ENCODE data around the gene RNF31. TPM values are rescaled to one million over a fixed set of nuclear protein-coding genes. Genes with fewer than 3 reads are reported as not detected.

The RNF31 gene
- total RNA-seq, 4 donors from 2014 or later = 56.7 to 258 (median 71.2) TPM

DNA sequence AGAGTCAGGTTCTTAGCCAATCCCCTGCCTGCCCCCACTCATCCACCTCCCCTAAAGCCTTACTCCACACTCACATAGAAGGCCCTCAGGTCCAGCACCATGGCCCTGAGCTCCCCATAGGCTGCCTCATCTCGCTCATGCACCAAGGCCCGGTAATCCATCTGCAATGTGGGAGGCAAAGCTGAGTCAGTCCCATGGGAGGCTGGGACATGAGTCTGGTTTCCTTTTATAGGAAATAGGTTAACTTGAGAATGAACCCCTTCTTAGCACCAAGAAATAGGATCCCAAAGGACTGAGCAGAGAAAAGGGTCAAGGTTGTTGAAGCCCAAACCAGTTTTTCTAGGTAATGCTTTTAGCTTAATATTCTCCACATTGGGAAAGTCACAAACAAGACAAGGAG is 3.8 kb upstream of the RNF31 start:
- Histone ChIP-seq H3K4me1 (peaks cover 24 to 68% (median 45%) of the 10 kb centered on the region in 4 donors), H3K9me3 (no peaks in the 10 kb centered on the region), H3K27ac (no peak overlapping the region), H3K27me3 (no peaks in the 10 kb centered on the region), H3K4me3 (no peak overlapping the region), H3K36me3 (peaks cover 0 to 10% (median under 1%) of the 10 kb centered on the region in 4 donors)
- WGBS, 2 donors (ENCODE audit: low coverage in 1 of 2) = 78% methylated on average over 2 of the region's 2 CpGs; no CpG with 5 or more reads in 1 of the 2 donors
- in situ Hi-C loops (cut with MboI; ENCODE audit: low pct_ligation_motif_present in 1 of 4, low pct_unique_long_range_greater_than_20kb in 1 of 4, low sequenced_read_pairs in 3 of 4) = no loop called here
- no peak for TF ChIP-seq POLR2AphosphoS5 (IDR thresholded peaks at IDR 0.05)
- TF ChIP-seq POLR2A (IDR thresholded peaks at IDR 0.05) = no peak
- TF ChIP-seq, protein P1, sequence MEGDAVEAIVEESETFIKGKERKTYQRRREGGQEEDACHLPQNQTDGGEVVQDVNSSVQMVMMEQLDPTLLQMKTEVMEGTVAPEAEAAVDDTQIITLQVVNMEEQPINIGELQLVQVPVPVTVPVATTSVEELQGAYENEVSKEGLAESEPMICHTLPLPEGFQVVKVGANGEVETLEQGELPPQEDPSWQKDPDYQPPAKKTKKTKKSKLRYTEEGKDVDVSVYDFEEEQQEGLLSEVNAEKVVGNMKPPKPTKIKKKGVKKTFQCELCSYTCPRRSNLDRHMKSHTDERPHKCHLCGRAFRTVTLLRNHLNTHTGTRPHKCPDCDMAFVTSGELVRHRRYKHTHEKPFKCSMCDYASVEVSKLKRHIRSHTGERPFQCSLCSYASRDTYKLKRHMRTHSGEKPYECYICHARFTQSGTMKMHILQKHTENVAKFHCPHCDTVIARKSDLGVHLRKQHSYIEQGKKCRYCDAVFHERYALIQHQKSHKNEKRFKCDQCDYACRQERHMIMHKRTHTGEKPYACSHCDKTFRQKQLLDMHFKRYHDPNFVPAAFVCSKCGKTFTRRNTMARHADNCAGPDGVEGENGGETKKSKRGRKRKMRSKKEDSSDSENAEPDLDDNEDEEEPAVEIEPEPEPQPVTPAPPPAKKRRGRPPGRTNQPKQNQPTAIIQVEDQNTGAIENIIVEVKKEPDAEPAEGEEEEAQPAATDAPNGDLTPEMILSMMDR (IDR thresholded peaks at IDR 0.05) = no peak
- no peak for TF ChIP-seq EP300 (IDR thresholded peaks at IDR 0.05; ENCODE audit: low read depth)
- DNase-seq = no peak
- intact Hi-C loops (cut with DNase I; ENCODE audit: low total_unique reads) = no loop called here

DNA sequence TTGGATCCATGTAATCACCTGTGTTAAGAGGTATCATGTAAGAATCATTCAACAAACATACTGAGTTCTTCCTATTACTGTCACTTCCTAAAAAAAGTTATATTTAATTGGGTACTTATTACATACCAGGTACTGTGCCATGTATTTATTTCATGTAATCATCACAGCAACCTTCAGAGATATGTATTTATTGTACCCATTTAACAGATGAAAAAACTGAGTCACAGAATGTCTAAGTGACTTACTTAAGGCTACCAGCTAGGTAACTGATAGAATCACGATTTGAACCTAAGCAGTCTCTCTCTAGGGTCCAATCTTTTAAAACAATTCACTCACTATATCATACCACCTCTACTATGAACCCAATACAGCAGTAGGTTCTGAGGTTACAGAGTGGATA is 2.8 kb upstream of the RNF31 start:
- 83 to 97% methylated on average over 1 of the region's 1 CpG for WGBS, 2 donors (ENCODE audit: low coverage in 1 of 2)
- TF ChIP-seq, protein P1 (IDR thresholded peaks at IDR 0.05) = no peak
- no peak for TF ChIP-seq EP300 (IDR thresholded peaks at IDR 0.05; ENCODE audit: low read depth)
- no peak for TF ChIP-seq POLR2A (IDR thresholded peaks at IDR 0.05)
- no peak for TF ChIP-seq POLR2AphosphoS5 (IDR thresholded peaks at IDR 0.05)
- H3K9me3 ChIP-seq = no peaks in the 10 kb centered on the region
- peaks cover 0 to 4% (median 1%) of the 10 kb centered on the region in 4 donors for H3K36me3 ChIP-seq
- in situ Hi-C loops (cut with MboI; ENCODE audit: low pct_ligation_motif_present in 1 of 4, low pct_unique_long_range_greater_than_20kb in 1 of 4, low sequenced_read_pairs in 3 of 4) (no loop called here), intact Hi-C loops (cut with DNase I; ENCODE audit: low total_unique reads) (no loop called here)
- no peak for DNase-seq
- peaks cover 23 to 67% (median 46%) of the 10 kb centered on the region in 4 donors for H3K4me1 ChIP-seq
- no peak overlapping the region for H3K4me3 ChIP-seq
- peak overlapping the region in 1 of 4 donors; percentile 99 for H3K27ac ChIP-seq
- H3K27me3 ChIP-seq = no peaks in the 10 kb centered on the region

DNA sequence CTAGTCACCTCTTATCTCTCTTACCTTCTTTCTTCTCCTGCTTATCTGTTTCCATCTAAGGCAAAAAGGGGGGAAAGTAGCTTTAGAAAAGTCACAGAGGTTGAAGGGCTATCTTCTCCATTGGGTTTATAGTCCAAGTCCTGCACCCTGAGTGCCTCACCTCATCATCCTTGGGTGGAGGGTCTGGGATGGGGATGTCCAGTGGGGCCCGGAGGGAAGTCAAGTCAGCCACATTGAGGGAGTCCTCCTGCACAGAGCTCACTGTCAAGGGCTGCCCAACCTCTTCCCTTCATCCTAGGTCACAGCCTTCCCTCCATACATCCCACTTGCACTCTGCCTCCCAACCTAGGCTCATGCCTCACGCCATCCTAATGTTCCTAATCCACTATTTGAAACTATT is 2.1 kb upstream of the RNF31 start:
- WGBS, 2 donors (ENCODE audit: low coverage in 1 of 2) = 71 to 91% methylated on average over 2 of the region's 2 CpGs
- in situ Hi-C loops (cut with MboI; ENCODE audit: low pct_ligation_motif_present in 1 of 4, low pct_unique_long_range_greater_than_20kb in 1 of 4, low sequenced_read_pairs in 3 of 4) (no loop called here), intact Hi-C loops (cut with DNase I; ENCODE audit: low total_unique reads) (no loop called here)
- Histone ChIP-seq H3K4me3 (peak overlapping the region in 1 of 4 donors; percentile 73), H3K4me1 (peaks cover 16 to 59% (median 39%) of the 10 kb centered on the region in 4 donors), H3K27me3 (no peaks in the 10 kb centered on the region), H3K36me3 (peaks cover 0 to 4% (median 2%) of the 10 kb centered on the region in 4 donors), H3K9me3 (no peaks in the 10 kb centered on the region), H3K27ac (peak overlapping the region; percentile 94 to 99 (median 97))
- no peak for DNase-seq
- TF ChIP-seq, protein P1 (IDR thresholded peaks at IDR 0.05) = no peak
- TF ChIP-seq POLR2A (IDR thresholded peaks at IDR 0.05) = no peak
- no peak for TF ChIP-seq POLR2AphosphoS5 (IDR thresholded peaks at IDR 0.05)
- no peak for TF ChIP-seq EP300 (IDR thresholded peaks at IDR 0.05; ENCODE audit: low read depth)

DNA sequence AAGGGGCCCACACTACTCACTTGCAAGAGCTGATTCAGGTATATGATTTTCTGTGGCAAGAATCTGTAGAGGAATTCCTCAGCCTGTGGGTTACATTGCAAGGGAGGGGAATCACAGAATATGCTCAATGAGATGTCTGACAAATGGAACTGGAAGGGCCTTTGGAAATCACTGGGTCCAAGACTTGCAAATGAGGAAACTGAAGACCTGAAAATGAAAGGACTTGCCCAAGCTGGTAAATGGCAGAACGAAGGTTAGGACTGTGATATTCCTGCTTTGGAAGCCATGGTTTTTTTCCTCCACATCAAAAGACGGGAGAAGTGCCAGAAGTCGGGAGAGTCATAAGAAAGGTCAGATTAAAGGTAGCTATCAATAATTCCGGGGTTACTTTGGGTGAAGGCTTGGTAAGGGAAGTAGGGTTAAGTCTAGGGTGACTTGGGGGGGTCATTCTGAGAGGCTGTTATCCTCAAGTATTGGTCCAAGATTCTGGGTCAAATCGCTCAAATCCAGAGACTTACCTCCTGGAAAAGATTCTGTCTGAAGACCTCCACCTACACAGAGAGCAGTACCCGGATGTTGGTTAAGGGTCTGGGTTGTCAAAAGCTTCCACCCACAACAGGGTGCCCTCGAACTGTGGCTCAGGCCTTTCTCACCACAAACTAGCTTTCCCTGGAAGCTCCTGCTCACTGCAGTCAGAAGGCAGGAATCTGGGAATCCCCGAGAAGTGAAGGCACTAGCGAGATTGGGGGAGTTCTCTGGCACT is 1.4 kb upstream of the RNF31 start:
- Histone ChIP-seq H3K4me3 (peak overlapping the region; percentile 71 to 98 (median 80)), H3K36me3 (peaks cover 0 to 9% (median 2%) of the 10 kb centered on the region in 4 donors), H3K27me3 (no peaks in the 10 kb centered on the region), H3K4me1 (peaks cover 16 to 54% (median 34%) of the 10 kb centered on the region in 4 donors), H3K9me3 (no peaks in the 10 kb centered on the region), H3K27ac (peak overlapping the region; percentile 94 to 99 (median 97))
- no peak for DNase-seq
- in situ Hi-C loops (cut with MboI; ENCODE audit: low pct_ligation_motif_present in 1 of 4, low pct_unique_long_range_greater_than_20kb in 1 of 4, low sequenced_read_pairs in 3 of 4) = no loop called here
- intact Hi-C loops (cut with DNase I; ENCODE audit: low total_unique reads) = no loop called here
- TF ChIP-seq, protein P1 (IDR thresholded peaks at IDR 0.05) = no peak
- TF ChIP-seq EP300 (IDR thresholded peaks at IDR 0.05; ENCODE audit: low read depth) = no peak
- 1 to 27% methylated on average over 4 to 9 of the region's 9 CpGs for WGBS, 2 donors (ENCODE audit: low coverage in 1 of 2)

Data from transverse colon (tissue), 4 donors.